HG02840 (cell line): ENCODE measurements around the gene THSD8.

Experiments
- ATAC-seq: cut with Tn5 transposase; IDR thresholded peaks from one replicate; pipeline ENCODE4 v1.9.1; 2021; ENCODE audit warnings: mild to moderate bottlenecking, moderate library complexity, moderate number of reproducible peaks; ENCODE audit not compliant: unreplicated experiment, low FRiP score

The THSD8 gene

DNA sequence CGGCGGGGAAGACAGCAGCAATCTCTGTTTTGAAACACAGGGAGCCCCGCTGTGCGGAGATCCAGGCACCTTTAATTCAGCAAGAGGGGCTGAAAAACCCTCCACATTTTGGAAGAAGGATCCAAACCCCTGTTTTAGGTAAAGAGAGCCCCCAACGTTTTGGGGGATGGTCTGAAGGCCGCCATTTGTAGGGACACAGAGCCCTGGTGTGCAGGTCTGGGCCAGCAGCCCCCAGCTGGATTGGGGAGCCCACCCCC lies 23.0 kb upstream of the THSD8 start:
- ATAC-seq, result no peak

- no peak for ATAC-seq
Observed at GRCh38 chr19:12779162-12779993, 22.5 kb upstream of the THSD8 start.

- no peak for ATAC-seq
Observed at GRCh38 chr19:12782174-12782423, 19.8 kb upstream of the THSD8 start.

DNA sequence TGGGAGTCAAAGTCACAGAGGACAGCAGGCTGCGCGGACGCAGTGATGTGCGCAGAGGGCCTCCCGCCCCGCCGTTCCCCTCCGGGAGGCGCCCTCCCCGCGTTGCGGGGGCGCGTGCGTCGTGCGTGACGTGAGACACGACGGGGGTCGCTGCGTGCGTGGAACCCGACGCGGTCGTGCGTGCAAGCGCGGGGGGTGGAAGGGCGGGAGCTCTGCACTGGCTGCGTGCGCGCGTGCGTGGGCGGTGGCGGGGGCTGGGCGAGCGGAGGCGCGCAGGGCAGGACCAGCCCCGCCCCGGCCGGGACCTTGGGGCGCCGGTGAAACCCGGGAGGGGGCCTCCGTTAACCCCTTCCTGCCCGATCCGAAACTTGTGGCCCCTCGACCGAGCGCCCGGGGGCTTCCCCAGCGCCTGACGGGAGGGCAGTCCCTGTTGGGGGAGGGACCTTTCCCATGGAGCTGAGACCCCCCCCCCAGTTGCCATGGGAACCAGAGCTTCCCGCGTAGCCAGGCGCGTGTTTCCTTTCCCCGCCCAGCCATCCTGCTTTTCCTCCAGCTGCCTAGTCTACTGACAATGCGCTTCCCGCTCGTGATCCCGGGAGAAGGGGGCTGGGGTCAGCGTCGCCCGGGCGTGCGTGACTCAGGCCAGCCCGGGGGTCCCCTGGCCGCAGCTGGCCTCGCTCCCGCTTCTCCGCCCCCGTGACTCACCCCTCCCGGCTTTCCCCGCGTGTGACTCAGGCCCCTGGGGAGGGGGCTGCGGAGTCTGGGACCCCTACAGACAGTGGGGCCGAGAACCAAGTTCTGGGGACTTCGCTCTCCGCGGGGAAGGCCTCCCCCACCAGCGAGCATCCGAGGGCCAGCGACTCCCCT lies 19.2 kb upstream of the THSD8 start:
- peak; percentile 30 for ATAC-seq

GRCh38 chr19:12783291-12783848 lies 18.5 kb upstream of the THSD8 start:
- ATAC-seq, result no peak

DNA sequence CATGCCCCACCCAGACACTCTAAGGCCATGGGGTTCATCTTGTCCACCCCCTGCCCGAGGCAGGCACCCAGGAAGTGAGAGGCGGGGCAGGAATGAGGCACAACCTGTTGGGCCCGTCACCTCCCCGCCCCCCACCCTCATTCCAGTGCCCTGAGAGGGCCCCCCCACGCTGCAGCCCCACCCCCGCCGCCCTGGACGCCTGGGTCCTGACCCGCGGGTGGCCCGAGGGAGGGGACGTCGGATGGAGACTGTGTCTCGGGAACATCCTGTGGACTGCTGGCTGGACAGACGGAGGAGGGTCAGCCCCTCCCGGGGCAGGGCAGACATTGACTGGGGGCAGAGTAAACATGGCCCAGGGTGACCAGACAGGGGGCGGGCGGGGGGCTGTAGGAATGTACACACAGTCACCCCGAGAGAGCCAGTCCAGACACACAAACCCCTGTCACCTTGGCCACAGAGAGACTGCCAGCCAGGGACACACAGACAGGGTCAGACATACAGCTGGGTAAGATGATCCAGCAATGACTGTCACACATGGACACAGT lies 17.9 kb upstream of the THSD8 start:
- ATAC-seq, result no peak

GRCh38 chr19:12784394-12784870 lies 17.4 kb upstream of the THSD8 start:
- no peak for ATAC-seq

DNA sequence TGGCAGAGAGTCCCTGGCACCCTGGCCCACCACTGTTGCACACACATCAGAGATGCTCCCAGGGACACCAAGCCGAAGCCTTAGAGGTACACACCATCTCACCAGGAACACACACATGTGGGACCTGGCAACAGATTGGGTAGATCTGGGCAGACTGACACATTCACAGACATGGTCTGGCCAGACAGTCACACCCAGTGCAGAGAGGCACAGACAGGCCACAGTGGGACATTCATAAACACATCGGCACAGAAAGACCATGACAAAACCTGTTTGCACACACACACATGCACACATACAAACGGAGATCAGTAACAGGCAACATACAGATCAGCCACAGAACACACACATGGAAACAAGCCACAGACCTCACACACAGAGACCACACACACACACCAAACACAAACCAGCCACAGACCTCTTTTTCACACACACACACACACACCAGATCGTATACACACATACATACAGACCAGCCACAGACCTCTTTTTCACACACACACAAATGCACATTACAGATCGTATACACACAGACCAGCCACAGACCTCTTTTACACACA lies 16.9 kb upstream of the THSD8 start:
- ATAC-seq, result no peak

GRCh38 chr19:12785431-12786031 lies 16.3 kb upstream of the THSD8 start:
- no peak for ATAC-seq

- no peak for ATAC-seq
Observed at GRCh38 chr19:12786141-12786870, 15.6 kb upstream of the THSD8 start.

DNA sequence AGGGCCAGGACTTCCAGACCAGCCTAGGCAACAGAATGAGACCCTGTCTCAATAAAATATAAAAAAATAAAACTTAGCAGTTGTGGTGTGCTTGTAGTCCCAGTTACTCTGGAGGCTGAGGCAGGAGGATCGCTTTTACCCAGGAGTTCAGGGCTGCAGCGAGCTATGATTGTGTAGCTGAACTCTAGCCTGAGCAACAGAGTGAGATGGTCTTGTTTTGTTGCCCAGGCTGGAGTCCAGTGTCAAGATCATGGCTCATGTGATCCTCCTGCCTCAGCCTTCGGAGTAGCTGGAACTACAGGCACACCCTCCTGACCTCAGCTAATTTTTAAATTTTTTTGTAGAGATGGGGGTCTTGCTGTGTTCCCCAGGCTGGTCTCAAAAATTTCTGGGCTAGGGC lies 14.9 kb upstream of the THSD8 start:
- ATAC-seq, result no peak

DNA sequence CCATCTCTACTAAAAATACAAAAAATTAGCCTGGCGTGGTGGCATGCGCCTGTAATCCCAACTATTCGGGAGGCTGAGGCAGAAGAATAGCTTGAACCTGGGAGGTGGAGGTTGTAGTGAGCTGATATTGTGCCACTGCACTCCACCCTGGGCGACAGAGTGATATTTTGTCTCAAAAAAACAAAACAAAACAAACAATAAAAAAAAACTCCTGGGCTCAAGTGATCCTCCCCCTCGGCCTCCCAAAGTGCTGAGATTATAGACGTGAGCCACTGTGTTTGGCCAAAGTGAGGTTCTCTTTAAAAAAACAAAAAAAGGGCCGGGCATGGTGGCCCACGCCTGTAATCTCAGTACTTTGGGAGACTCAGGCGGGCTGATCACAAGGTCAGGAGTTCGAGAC lies 14.4 kb upstream of the THSD8 start:
- ATAC-seq, result no peak

DNA sequence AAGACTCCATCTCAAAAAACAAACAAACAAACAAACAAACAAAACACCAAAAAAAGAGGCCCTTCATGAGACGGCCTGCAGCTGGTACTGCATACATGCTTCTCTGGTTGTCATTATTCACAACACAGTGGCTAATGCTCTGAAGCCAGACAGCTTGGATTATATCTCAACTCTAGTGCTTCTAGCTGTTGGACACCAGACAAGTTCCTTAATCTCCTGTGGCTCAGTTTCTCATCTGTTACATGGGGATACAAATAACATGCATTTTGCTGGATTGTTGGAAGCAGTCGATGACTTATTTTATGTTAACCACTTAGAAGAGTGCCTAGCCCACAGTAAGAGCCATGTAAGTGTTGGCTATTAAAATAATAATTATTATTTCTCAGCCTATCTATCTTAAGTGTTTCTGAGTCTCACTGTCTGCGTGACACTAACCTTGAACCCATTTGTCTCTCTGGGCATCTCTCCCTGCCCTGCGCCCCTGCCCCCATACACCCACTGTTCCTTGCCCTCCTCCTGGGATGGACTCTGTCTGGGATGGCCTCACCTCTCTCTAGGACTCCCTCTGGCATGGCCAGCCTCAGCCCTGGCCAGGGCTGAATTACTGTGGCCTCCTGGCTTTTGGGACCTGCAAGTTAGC lies 13.7 kb upstream of the THSD8 start:
- no peak for ATAC-seq

DNA sequence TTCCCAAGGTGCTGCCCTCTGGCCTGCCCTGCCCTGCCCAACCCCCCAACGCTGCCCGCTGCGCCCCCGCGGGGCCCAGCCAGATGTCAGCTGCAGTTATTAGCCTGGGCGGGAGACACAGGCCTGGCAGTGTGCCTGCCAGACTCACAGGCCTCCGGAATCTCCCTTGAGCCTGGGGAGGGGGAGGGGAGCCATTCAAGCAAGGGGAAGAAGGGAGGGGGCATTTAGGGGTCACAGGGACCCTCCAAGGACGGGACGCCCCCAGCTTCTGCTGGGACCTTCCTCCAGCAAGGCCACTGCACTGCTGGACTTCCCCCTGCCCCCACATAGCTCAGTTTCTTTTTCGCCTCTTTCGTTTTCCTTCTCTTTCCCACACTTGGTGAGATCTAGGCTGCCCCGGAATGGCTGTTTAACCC lies 13.2 kb upstream of the THSD8 start:
- no peak for ATAC-seq

GRCh38 chr19:12789098-12789903 lies 12.6 kb upstream of the THSD8 start:
- ATAC-seq, result no peak

DNA sequence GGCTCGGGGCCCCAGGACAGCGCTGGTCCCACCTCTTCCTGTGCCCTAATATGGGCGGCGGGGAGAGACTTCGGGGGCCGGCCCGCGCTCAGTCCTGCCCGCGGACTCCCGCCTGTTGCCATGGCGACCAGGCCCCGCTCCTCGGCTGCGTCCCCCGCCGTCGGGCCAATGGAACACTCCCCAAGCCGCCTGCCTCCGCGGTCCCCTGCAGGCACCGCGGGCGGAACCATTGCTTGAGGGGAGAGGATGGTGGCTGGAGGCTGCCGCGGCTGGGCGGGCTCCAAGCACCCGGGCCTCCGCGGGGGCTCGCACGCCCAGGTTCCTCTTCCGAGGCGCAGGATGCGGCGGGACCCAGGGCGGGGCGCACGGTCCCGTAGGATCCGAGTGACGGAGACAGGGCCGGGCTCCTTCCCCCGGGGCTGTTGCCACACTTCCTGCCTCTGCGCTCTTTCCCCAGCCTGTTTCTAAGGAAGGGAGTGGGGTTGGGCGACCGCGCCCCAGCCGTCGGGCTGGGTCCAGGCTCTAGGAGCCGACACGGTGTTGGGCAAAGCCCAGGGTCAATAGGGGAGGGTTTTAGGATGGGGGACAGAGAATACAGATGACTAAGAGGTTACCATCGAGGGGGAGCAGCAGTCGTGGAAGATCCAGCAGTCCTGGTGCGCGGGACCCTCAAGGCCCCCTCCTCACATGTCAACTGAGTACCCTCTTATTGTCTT lies 11.8 kb upstream of the THSD8 start:
- peak; percentile 33 for ATAC-seq

GRCh38 chr19:12790628-12791344 lies 11.1 kb upstream of the THSD8 start:
- ATAC-seq, result no peak
